Measurements from ENCODE around the gene NISCH. TPM values are rescaled to one million over a fixed set of nuclear protein-coding genes. Genes with fewer than 3 reads are reported as not detected.

Gene NISCH
- polyA plus RNA-seq, 3 donors = 9.7 to 106 (median 13.1) TPM

- H3K4me1 Mint-ChIP-seq = peaks cover 13% of the 10 kb centered on the region
- no peak overlapping the region for H3K9ac ChIP-seq (ENCODE audit: insufficient read depth, low read length, poor library complexity, severe bottlenecking)
- H3K4me3 ChIP-seq (replicated peaks in 1 of 3; ENCODE audit: low read depth in 2 of 3, low read length in 3 of 3) = no peak overlapping the region
- 96% methylated on average over 10 of the region's 16 CpGs for WGBS (ENCODE audit: insufficient coverage)
- no peaks in the 10 kb centered on the region for H4K20me1 ChIP-seq (ENCODE audit: insufficient read depth, low read length)
- no peak overlapping the region for H3K27ac Mint-ChIP-seq
- no peak for DNase-seq
- H3K79me2 ChIP-seq (ENCODE audit: insufficient read depth, low read length) = no peaks in the 10 kb centered on the region
- no peak for TF ChIP-seq CTCF (IDR thresholded peaks at IDR 0.05)
- no peaks in the 10 kb centered on the region for H3K9me3 ChIP-seq (replicated peaks in 1 of 2; ENCODE audit: control insufficient read depth in 1 of 2, insufficient read depth in 1 of 2, low read length in 2 of 2)
- H3K4me3 Mint-ChIP-seq = no peak overlapping the region
- H3K4me1 ChIP-seq (ENCODE audit: control insufficient read depth in 1 of 2, insufficient read depth in 2 of 2, low read length in 2 of 2) = peaks cover 17 to 20% of the 10 kb centered on the region in 2 donors
- H2AFZ ChIP-seq (ENCODE audit: insufficient read depth, low read depth, low read length, poor library complexity, severe bottlenecking) = no peak overlapping the region
- no peaks in the 10 kb centered on the region for H3K36me3 ChIP-seq (replicated peaks in 1 of 2; ENCODE audit: control insufficient read depth in 1 of 2, insufficient read depth in 2 of 2, low read length in 2 of 2)
- no peaks in the 10 kb centered on the region for H3K27me3 ChIP-seq (ENCODE audit: control insufficient read depth in 2 of 2, insufficient read depth in 2 of 2, low read length in 2 of 2)
- no peak overlapping the region for H3K27ac ChIP-seq (ENCODE audit: low read depth in 1 of 2, low read length in 2 of 2)
- no peaks in the 10 kb centered on the region for H3K9me3 Mint-ChIP-seq
- H3K4me2 ChIP-seq (replicated peaks; ENCODE audit: extremely low read depth, low read length, poor library complexity, severe bottlenecking) = no peak overlapping the region
- no peaks in the 10 kb centered on the region for H3K36me3 Mint-ChIP-seq
- H3K27me3 Mint-ChIP-seq (ENCODE audit: low read depth in 3 of 3) = peaks cover 0 to 8% (median 6%) of the 10 kb centered on the region in 3 donors
- intact Hi-C loops (cut with micrococcal nuclease) = no loop called here
Measured at GRCh38 chr3:52439426-52440248, 15.8 kb upstream of the NISCH start.

GRCh38 chr3:52440249-52440551, 15.2 kb upstream of the NISCH start:
- peaks cover 21 to 25% of the 10 kb centered on the region in 2 donors for H3K4me1 ChIP-seq (ENCODE audit: control insufficient read depth in 1 of 2, insufficient read depth in 2 of 2, low read length in 2 of 2)
- H3K36me3 Mint-ChIP-seq = no peaks in the 10 kb centered on the region
- H2AFZ ChIP-seq (ENCODE audit: insufficient read depth, low read depth, low read length, poor library complexity, severe bottlenecking) = no peak overlapping the region
- H3K4me3 ChIP-seq (replicated peaks in 1 of 3; ENCODE audit: low read depth in 2 of 3, low read length in 3 of 3) = no peak overlapping the region
- H3K27me3 Mint-ChIP-seq (ENCODE audit: low read depth in 3 of 3) = peaks cover 0 to 9% (median 6%) of the 10 kb centered on the region in 3 donors
- no peaks in the 10 kb centered on the region for H3K9me3 ChIP-seq (replicated peaks in 1 of 2; ENCODE audit: control insufficient read depth in 1 of 2, insufficient read depth in 1 of 2, low read length in 2 of 2)
- H3K9ac ChIP-seq (ENCODE audit: insufficient read depth, low read length, poor library complexity, severe bottlenecking) = no peak overlapping the region
- H3K36me3 ChIP-seq (replicated peaks in 1 of 2; ENCODE audit: control insufficient read depth in 1 of 2, insufficient read depth in 2 of 2, low read length in 2 of 2) = no peaks in the 10 kb centered on the region
- H4K20me1 ChIP-seq (ENCODE audit: insufficient read depth, low read length) = no peaks in the 10 kb centered on the region
- TF ChIP-seq CTCF (IDR thresholded peaks at IDR 0.05) = no peak
- H3K4me1 Mint-ChIP-seq = peaks cover 16% of the 10 kb centered on the region
- no peak for DNase-seq
- no peaks in the 10 kb centered on the region for H3K79me2 ChIP-seq (ENCODE audit: insufficient read depth, low read length)
- intact Hi-C loops (cut with micrococcal nuclease) = no loop called here
- no peak overlapping the region for H3K4me3 Mint-ChIP-seq
- no peaks in the 10 kb centered on the region for H3K27me3 ChIP-seq (ENCODE audit: control insufficient read depth in 2 of 2, insufficient read depth in 2 of 2, low read length in 2 of 2)
- H3K27ac Mint-ChIP-seq = no peak overlapping the region
- no peak overlapping the region for H3K4me2 ChIP-seq (replicated peaks; ENCODE audit: extremely low read depth, low read length, poor library complexity, severe bottlenecking)
- WGBS (ENCODE audit: insufficient coverage) = 94% methylated on average over 12 of the region's 12 CpGs
- H3K9me3 Mint-ChIP-seq = no peaks in the 10 kb centered on the region
- no peak overlapping the region for H3K27ac ChIP-seq (ENCODE audit: low read depth in 1 of 2, low read length in 2 of 2)

All from CD14-positive monocyte (primary cell).